H1 (cell line): ENCODE data around the gene NUDT3. TPM values are rescaled to one million over a fixed set of nuclear protein-coding genes. Genes with fewer than 3 reads are reported as not detected.

ENCODE experiments used
- CTCF ChIA-PET: fragments of 300-600 bp; sonication (Branson Sonifier 250); formaldehyde crosslinking; loops from one replicate; lab custom pipeline; 2021; ENCODE audit not compliant: partially characterized antibody; lab: Charles Lee
- POLR2A ChIA-PET: fragments of 300-600 bp; sonication (Branson Sonifier 250); formaldehyde crosslinking; loops from one replicate; lab custom pipeline; 2021; ENCODE audit warnings: inconsistent platforms; ENCODE audit not compliant: partially characterized antibody; lab: Charles Lee
- DNase-seq, 2 experiments: peaks; one replicate each; pipeline versions ENCODE4 v3.0.0 to v3.0.0-alpha.2; 2010 to 2022; ENCODE audit warnings: low spot score in 2 of 2, low read depth in 1 of 2, mixed read lengths in 1 of 2
- FAIRE-seq: peaks from 2 replicates; lab custom pipeline; 2011; peaks lifted over from hg19 to GRCh38; lab: Jason Lieb, UNC
- H2AFZ ChIP-seq: 2 replicates; pipeline ENCODE4 v1.8.1; 2012; ENCODE audit warnings: low read length, inconsistent platforms
- H2AK5ac ChIP-seq: 2 replicates; pipeline ENCODE4 v1.6.1; 2013; ENCODE audit warnings: low read depth, low read length
- H2BK120ac ChIP-seq: replicated peaks from 2 replicates; pipeline ENCODE3; 2013; ENCODE audit warnings: low read depth, low read length, inconsistent platforms
- H2BK12ac ChIP-seq: 2 replicates; pipeline ENCODE4 v1.6.1; 2013; ENCODE audit warnings: low read depth, low read length
- H2BK15ac ChIP-seq: 2 replicates; pipeline ENCODE4 v1.6.1; 2013; ENCODE audit warnings: low read length
- H2BK20ac ChIP-seq: 2 replicates; pipeline ENCODE4 v1.6.1; 2013; ENCODE audit warnings: low read length
- H2BK5ac ChIP-seq: 2 replicates; pipeline ENCODE4 v1.6.1; 2013; ENCODE audit warnings: low read depth, low read length
- H3K14ac ChIP-seq: 2 replicates; pipeline ENCODE4 v1.6.1; 2013; ENCODE audit warnings: inconsistent platforms; ENCODE audit not compliant: insufficient read length
- H3K18ac ChIP-seq: 2 replicates; pipeline ENCODE4 v1.6.1; 2013; ENCODE audit warnings: low read length; ENCODE audit errors: extremely low read depth
- H3K23ac ChIP-seq: 2 replicates; pipeline ENCODE4 v1.6.1; 2013; ENCODE audit warnings: inconsistent platforms; ENCODE audit not compliant: insufficient read length
- H3K23me2 ChIP-seq: 2 replicates; pipeline ENCODE4 v1.6.1; 2013; ENCODE audit warnings: low read depth, low read length
- H3K27ac ChIP-seq: 2 replicates; pipeline ENCODE4 v1.6.1; 2011; ENCODE audit warnings: low read depth, low read length, inconsistent platforms
- H3K27me3 ChIP-seq, 4 experiments: replicated peaks in 1 of 4; 1 replicate in 1 of 4; 2 replicates in 3 of 4; pipeline versions ENCODE4 v1.6.1 to v1.8.1; 2011 to 2013; ENCODE audit warnings: low read length in 3 of 4, mild to moderate bottlenecking in 3 of 4, inconsistent platforms in 2 of 4, mixed read lengths in 2 of 4, moderate library complexity in 1 of 4; ENCODE audit not compliant: control insufficient read depth in 3 of 4, insufficient read depth in 3 of 4; ENCODE audit errors: extremely low read depth in 1 of 4
- H3K36me3 ChIP-seq, 4 experiments: 2 replicates each; pipeline versions ENCODE4 v1.6.1 to v1.8.1; 2011 to 2013; ENCODE audit warnings: mild to moderate bottlenecking in 4 of 4, low read length in 3 of 4, moderate library complexity in 2 of 4, control low read depth in 1 of 4, inconsistent platforms in 1 of 4; ENCODE audit not compliant: insufficient read depth in 4 of 4, control insufficient read depth in 2 of 4
- H3K4ac ChIP-seq: replicated peaks from 2 replicates; pipeline ENCODE3; 2013; ENCODE audit warnings: low read length, low read depth, mixed read lengths, inconsistent platforms; ENCODE audit not compliant: insufficient read length
- H3K4me1 ChIP-seq, 4 experiments: replicated peaks in 1 of 4; 1 replicate in 1 of 4; 2 replicates in 3 of 4; pipeline versions ENCODE4 v1.6.1 to v1.8.1; 2011 to 2013; ENCODE audit warnings: low read length in 3 of 4, inconsistent platforms in 2 of 4, mixed read lengths in 1 of 4; ENCODE audit not compliant: insufficient read depth in 4 of 4, control insufficient read depth in 3 of 4
- H3K4me2 ChIP-seq, 2 experiments: 2 replicates each; pipeline versions ENCODE4 v1.6.1 to v1.8.1; 2011 to 2013; ENCODE audit warnings: low read depth in 2 of 2, low read length in 2 of 2, control low read depth in 1 of 2, inconsistent platforms in 1 of 2, mild to moderate bottlenecking in 1 of 2; ENCODE audit not compliant: insufficient read depth in 1 of 2
- H3K4me3 ChIP-seq, 4 experiments: fragments of 200-600, 300-600 bp in 1 of 4; sonication (generic), shearing (Covaris generic), sonication (Bioruptor Twin) in 1 of 4; 2 replicates each; pipeline versions ENCODE4 v1.5.1 to v1.8.1; 2011 to 2016; ENCODE audit warnings: low read length in 4 of 4, low read depth in 3 of 4, control low read depth in 2 of 4, inconsistent platforms in 2 of 4, mild to moderate bottlenecking in 2 of 4, mixed read lengths in 1 of 4, moderate library complexity in 1 of 4; ENCODE audit not compliant: insufficient read depth in 2 of 4; ENCODE audit errors: extremely low read depth in 1 of 4
- H3K56ac ChIP-seq: replicated peaks from 2 replicates; pipeline ENCODE3; 2013; ENCODE audit warnings: low read depth, mild to moderate bottlenecking, mixed read lengths, low read length, inconsistent platforms; ENCODE audit not compliant: insufficient read length
- H3K79me1 ChIP-seq: 2 replicates; pipeline ENCODE4 v1.6.1; 2013; ENCODE audit warnings: low read depth, low read length, control low read depth
- H3K79me2 ChIP-seq, 2 experiments: 2 replicates each; pipeline versions ENCODE4 v1.6.1 to v1.8.1; 2012 to 2013; ENCODE audit warnings: low read length in 2 of 2, mild to moderate bottlenecking in 2 of 2, inconsistent platforms in 1 of 2; ENCODE audit not compliant: insufficient read depth in 2 of 2, control insufficient read depth in 1 of 2
- H3K9ac ChIP-seq, 4 experiments: replicated peaks in 1 of 4; 1 replicate in 1 of 4; 2 replicates in 3 of 4; pipeline versions ENCODE4 v1.6.1 to v1.8.1; 2011 to 2013; ENCODE audit warnings: low read depth in 3 of 4, low read length in 3 of 4, control low read depth in 2 of 4, mild to moderate bottlenecking in 2 of 4, moderate library complexity in 2 of 4, inconsistent platforms in 1 of 4; ENCODE audit errors: extremely low read depth in 1 of 4
- H3K9me3 ChIP-seq, 2 experiments: 2 replicates each; pipeline versions ENCODE4 v1.6.1 to v1.8.1; 2012 to 2013; ENCODE audit warnings: mild to moderate bottlenecking in 2 of 2, moderate library complexity in 2 of 2, control low read depth in 1 of 2, inconsistent platforms in 1 of 2, low read depth in 1 of 2, low read length in 1 of 2, mixed read lengths in 1 of 2; ENCODE audit not compliant: insufficient read depth in 2 of 2
- H4K20me1 ChIP-seq, 2 experiments: replicated peaks in 1 of 2; 2 replicates each; pipeline versions ENCODE3 to v1.8.1; 2011 to 2013; ENCODE audit warnings: inconsistent platforms in 2 of 2, low read length in 2 of 2, mild to moderate bottlenecking in 1 of 2; ENCODE audit not compliant: insufficient read depth in 2 of 2, control insufficient read depth in 1 of 2
- H4K5ac ChIP-seq: 2 replicates; pipeline ENCODE4 v1.6.1; 2013; ENCODE audit warnings: low read length, low read depth, mixed read lengths, inconsistent platforms; ENCODE audit not compliant: insufficient read length
- H4K8ac ChIP-seq: 2 replicates; pipeline ENCODE4 v1.8.0; 2013; ENCODE audit warnings: mild to moderate bottlenecking, moderate library complexity, low read length, inconsistent platforms; ENCODE audit not compliant: insufficient read depth; ENCODE audit errors: extremely low read depth
- H4K91ac ChIP-seq: replicated peaks from 2 replicates; pipeline ENCODE3; 2013; ENCODE audit warnings: low read length, mixed read lengths, inconsistent platforms; ENCODE audit not compliant: insufficient read length
- ATF3 ChIP-seq: IDR thresholded peaks from 2 replicates; pipeline ENCODE4 v1.6.1; 2011; ENCODE audit warnings: low read depth, mild to moderate bottlenecking, low read length; ENCODE audit not compliant: insufficient read depth
- GABPA ChIP-seq: IDR thresholded peaks from 2 replicates; pipeline ENCODE4 v1.6.1; 2011; ENCODE audit warnings: mild to moderate bottlenecking, low read length, moderate library complexity, borderline replicate concordance; ENCODE audit not compliant: insufficient read depth
- MAFK ChIP-seq: IDR thresholded peaks from 2 replicates; pipeline ENCODE4 v1.6.1; 2012; ENCODE audit warnings: low read depth, mild to moderate bottlenecking, improper control_type of control experiment, low read length
- NRF1 ChIP-seq: IDR thresholded peaks from 2 replicates; pipeline ENCODE4 v1.6.1; 2011; ENCODE audit warnings: mild to moderate bottlenecking, low read depth, low read length, improper control_type of control experiment
- RBBP5 ChIP-seq: IDR thresholded peaks from 2 replicates; pipeline ENCODE4 v1.7.1; 2012; ENCODE audit warnings: low read depth, mild to moderate bottlenecking, inconsistent platforms, low read length, moderate library complexity, borderline replicate concordance
- SIX5 ChIP-seq: IDR thresholded peaks from 2 replicates; pipeline ENCODE4 v1.6.1; 2011; ENCODE audit warnings: mild to moderate bottlenecking, low read depth, low read length
- SRF ChIP-seq: IDR thresholded peaks from 2 replicates; pipeline ENCODE4 v1.6.1; 2011; ENCODE audit warnings: mild to moderate bottlenecking, low read depth, low read length, moderate library complexity
- WGBS, 2 experiments: shearing (Covaris generic) in 1 of 2; methylation state at CpG; one replicate each; pipeline versions ENCODE4 v1.1.6 to v1.1.7; 2013 to 2015; ENCODE audit warnings: low lambda C conversion rate in 2 of 2, mixed read lengths in 2 of 2, inconsistent platforms in 1 of 2, low coverage in 1 of 2, missing lambda C conversion rate in 1 of 2; ENCODE audit not compliant: insufficient replicate concordance in 2 of 2, insufficient coverage in 1 of 2, insufficient read length in 1 of 2; ENCODE audit errors: extremely low coverage in 1 of 2, missing lambda C conversion rate in 1 of 2; 5-methylcytosine and 5-hydroxymethylcytosine counted together
- polyA plus RNA-seq, 7 experiments: library from polyadenylated mRNA; depleted of rRNA in 3 of 7; stranded (reverse) in 5 of 7; unstranded in 2 of 7; fragments of >200 nt in 5 of 7; fragments of 200-250 nt in 2 of 7; gene quantifications; 1 replicate in 5 of 7; 2 replicates in 1 of 7; 4 replicates in 1 of 7; pipeline versions ENCODE4 v1.2.1 to v1.2.3, GENCODE V29; 2011 to 2013; ENCODE audit warnings: missing spikeins in 2 of 7, mixed read lengths in 2 of 7
- total RNA-seq: library from RNA; stranded (reverse); fragmentation: NEBNext Ultra II Directional; extraction: Animal tissue kit (Norgen Biotek cat#: 25700); gene quantifications from 2 replicates; pipeline ENCODE4 v1.2.1, GENCODE V29; 2021

NUDT3 gene
- total and polyA plus RNA-seq, 2 of the 8 experiments (the other 6 are each of a cell fraction or from before 2014, with no cell fraction given), result 14.1 to 36.9 TPM

DNA sequence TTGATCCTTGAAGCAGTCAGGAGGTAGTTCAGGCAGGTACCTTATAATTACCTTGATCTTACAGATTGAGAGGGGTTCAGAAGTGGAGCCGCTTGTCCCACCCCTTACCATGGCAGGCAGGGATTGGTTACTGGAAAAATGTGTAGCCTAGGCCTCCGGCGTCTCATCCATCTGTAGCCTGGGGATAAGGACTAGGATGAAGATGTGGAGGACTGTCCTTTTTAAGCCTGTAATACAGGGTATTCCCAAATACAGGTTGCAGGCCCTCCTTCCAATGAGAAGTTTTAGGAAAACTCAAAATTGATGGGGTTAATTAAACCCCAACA, 153.0 kb downstream of the NUDT3 start:
- Histone ChIP-seq H3K36me3 (peaks cover 37 to 61% (median 50%) of the 10 kb centered on the region in 4 experiments), H3K9ac (peak overlapping the region in 1 of 4 experiments; percentile 32; a peak in 3 of 7 replicates), H2BK20ac (no peak overlapping the region), H3K56ac (no peak overlapping the region), H3K79me1 (peaks cover 12% of the 10 kb centered on the region), H2BK120ac (no peak overlapping the region), H4K8ac (no peak overlapping the region), H3K9me3 (no peaks in the 10 kb centered on the region), H4K5ac (no peak overlapping the region), H2AK5ac (no peak overlapping the region), H3K27me3 (no peaks in the 10 kb centered on the region), H3K4me1 (peaks cover 10 to 43% (median 26%) of the 10 kb centered on the region in 4 experiments), H2AFZ (no peak overlapping the region), H3K14ac (no peak overlapping the region), H3K4me3 (peak overlapping the region; percentile 86 to 100 (median 98); a peak in 7 of 8 replicates), H3K27ac (no peak overlapping the region), H3K23ac (no peak overlapping the region), H4K20me1 (peaks cover 55% of the 10 kb centered on the region in 2 experiments), H2BK15ac (no peak overlapping the region), H3K4me2 (peak overlapping the region; percentile 81 to 89), H4K91ac (no peak overlapping the region), H3K18ac (no peak overlapping the region), H2BK12ac (no peak overlapping the region), H2BK5ac (no peak overlapping the region), H3K23me2 (peaks cover 10% of the 10 kb centered on the region), H3K4ac (no peak overlapping the region), H3K79me2 (peaks cover 38 to 54% of the 10 kb centered on the region in 2 experiments)
- no peak for TF ChIP-seq GABPA
- TF ChIP-seq ATF3, result no peak
- no peak for TF ChIP-seq SIX5
- no peak for TF ChIP-seq RBBP5
- TF ChIP-seq NRF1, result no peak
- TF ChIP-seq SRF, result no peak
- no peak for TF ChIP-seq MAFK
- DNase-seq (no peak), FAIRE-seq (no peak)
- 63% methylated on average over 3 of the region's 3 CpGs; no CpG with 5 or more reads in 1 of the 2 experiments for WGBS, 2 experiments
- ChIA-PET CTCF (interaction anchor here (1.5 to 1.7 kb wide), 2 partner anchors 10 to 43 kb away, joined by 7 to 10 read pairs; partner anchors contain the start of gene SMIM29), POLR2A (interaction anchor here (0.7 to 11.0 kb wide), 7 partner anchors 10 to 1380 kb away, joined by 3 to 212 read pairs (median 14); partner anchors contain the start of gene SMIM29)
